HepG2 (cell line): ENCODE measurements around the gene NOTUM. TPM values are rescaled to one million over a fixed set of nuclear protein-coding genes. Genes with fewer than 3 reads are reported as not detected.
A peak's percentile ranks its signal among the peaks of the same experiment; 100 is the strongest.

ENCODE experiments used
- DMTF1 ChIP-seq: sonication (generic); formaldehyde crosslinking; IDR thresholded peaks from 2 replicates; pipeline ENCODE4 v1.4.0; 2020; ENCODE audit warnings: mild to moderate bottlenecking, missing genetic modification reagents
- ESRRA ChIP-seq: sonication (generic); formaldehyde crosslinking; IDR thresholded peaks from 2 replicates; pipeline ENCODE4 v1.5.1; 2020; ENCODE audit warnings: mild to moderate bottlenecking, low read depth, missing genetic modification reagents
- FLYWCH1 ChIP-seq: sonication (generic); formaldehyde crosslinking; IDR thresholded peaks from 2 replicates; pipeline ENCODE4 v1.8.1; 2023; ENCODE audit warnings: mild to moderate bottlenecking, missing genetic modification reagents
- GABPB1 ChIP-seq: IDR thresholded peaks from 2 replicates; pipeline ENCODE4 v1.6.1; 2016; ENCODE audit warnings: mild to moderate bottlenecking, missing genetic modification reagents, moderate library complexity, missing compliant biosample characterization
- GATA4 ChIP-seq: sonication (generic); IDR thresholded peaks from 2 replicates; pipeline ENCODE4 v1.6.1; 2016; ENCODE audit warnings: antibody characterized with exemption, low read depth, borderline replicate concordance
- HIVEP1 ChIP-seq: sonication (generic); formaldehyde crosslinking; IDR thresholded peaks from 2 replicates; pipeline ENCODE4 v1.4.0; 2020; ENCODE audit warnings: mild to moderate bottlenecking, missing genetic modification reagents
- IKZF4 ChIP-seq: sonication (generic); formaldehyde crosslinking; IDR thresholded peaks from 2 replicates; pipeline ENCODE4 v1.5.1; 2020; ENCODE audit warnings: borderline replicate concordance, mild to moderate bottlenecking, low read depth, missing genetic modification reagents; ENCODE audit errors: not compliant biosample characterization
- MTA3 ChIP-seq: sonication (generic); formaldehyde crosslinking; IDR thresholded peaks from 2 replicates; pipeline ENCODE4 v1.4.0; 2020; ENCODE audit warnings: missing genetic modification reagents
- NBN ChIP-seq: fragments of 450-650 bp; conservative IDR thresholded peaks from 2 replicates; pipeline ENCODE4 v1.6.1; 2017
- NFATC3 ChIP-seq: sonication (generic); formaldehyde crosslinking; IDR thresholded peaks from 2 replicates; pipeline ENCODE4 v1.5.1; 2020; ENCODE audit warnings: mild to moderate bottlenecking, missing genetic modification reagents
- PHF8 ChIP-seq: sonication (generic); formaldehyde crosslinking; IDR thresholded peaks from 2 replicates; pipeline ENCODE4 v1.5.0; 2020; ENCODE audit warnings: missing genetic modification reagents
- POLR2AphosphoS5 ChIP-seq: IDR thresholded peaks from 2 replicates; pipeline ENCODE4 v1.6.1; 2012; ENCODE audit warnings: low read depth, low read length
- POLR2G ChIP-seq: fragments of 200-400 bp; formaldehyde crosslinking; IDR thresholded peaks from 2 replicates; pipeline ENCODE4 v1.6.1; 2018; ENCODE audit warnings: mild to moderate bottlenecking, low read depth, low read length, moderate library complexity
- RAD21 ChIP-seq: fragments of 450-650 bp; formaldehyde crosslinking; IDR thresholded peaks from 2 replicates; pipeline ENCODE4 v1.5.0; 2020; ENCODE audit warnings: mild to moderate bottlenecking
- RBM22 ChIP-seq: fragments of 200-400 bp; formaldehyde crosslinking; optimal IDR thresholded peaks from 2 replicates; pipeline ENCODE3; 2017; ENCODE audit warnings: mild to moderate bottlenecking, low read length, moderate library complexity
- SNRNP70 ChIP-seq: fragments of 200-400 bp; formaldehyde crosslinking; IDR thresholded peaks from 2 replicates; pipeline ENCODE4 v1.6.1; 2017; ENCODE audit warnings: mild to moderate bottlenecking, low read depth, low read length, moderate library complexity
- SP4 ChIP-seq: sonication (generic); formaldehyde crosslinking; IDR thresholded peaks from 2 replicates; pipeline ENCODE4 v1.8.1; 2023; ENCODE audit warnings: mild to moderate bottlenecking, missing genetic modification reagents
- SPEN ChIP-seq: sonication (generic); formaldehyde crosslinking; IDR thresholded peaks from 2 replicates; pipeline ENCODE4 v1.5.1; 2020; ENCODE audit warnings: low read depth, mild to moderate bottlenecking, missing genetic modification reagents
- TERF1 ChIP-seq: sonication (generic); formaldehyde crosslinking; IDR thresholded peaks from 2 replicates; pipeline ENCODE4 v1.8.0; 2022; ENCODE audit warnings: mild to moderate bottlenecking, missing genetic modification reagents, moderate library complexity
- ZBTB21 ChIP-seq: sonication (generic); formaldehyde crosslinking; IDR thresholded peaks from 2 replicates; pipeline ENCODE4 v1.4.0; 2020; ENCODE audit warnings: missing genetic modification reagents
- ZNF563 ChIP-seq: sonication (generic); formaldehyde crosslinking; IDR thresholded peaks from 2 replicates; pipeline ENCODE4 v1.8.0; 2022; ENCODE audit warnings: mild to moderate bottlenecking, moderate library complexity, missing genetic modification reagents
- ZNF678 ChIP-seq: sonication (generic); formaldehyde crosslinking; IDR thresholded peaks from 2 replicates; pipeline ENCODE4 v1.4.0; 2020; ENCODE audit warnings: mild to moderate bottlenecking, missing genetic modification reagents
- ZNF761 ChIP-seq: sonication (generic); formaldehyde crosslinking; conservative IDR thresholded peaks from 2 replicates; pipeline ENCODE4 v1.4.0; 2020; ENCODE audit warnings: mild to moderate bottlenecking, missing genetic modification reagents
- ZNF780A ChIP-seq: sonication (generic); formaldehyde crosslinking; IDR thresholded peaks from 2 replicates; pipeline ENCODE4 v1.8.0; 2022; ENCODE audit warnings: mild to moderate bottlenecking, missing genetic modification reagents, moderate library complexity
- polyA plus RNA-seq, 8 experiments: library from polyadenylated mRNA; depleted of rRNA in 3 of 8; stranded (reverse) in 7 of 8; unstranded in 1 of 8; fragments of >200 nt; fragmentation: Illumina TruSeq in 4 of 8; extraction: Trizol in 4 of 8; gene quantifications; 2 replicates each; pipeline versions ENCODE4 v1.2.1 to v1.2.3, GENCODE V29; 2011 to 2016; ENCODE audit warnings: low read depth in 4 of 8, missing spikeins in 1 of 8, mixed read lengths in 1 of 8; ENCODE audit not compliant: insufficient read depth in 1 of 8
- total RNA-seq, 5 experiments: library from RNA; depleted of rRNA; stranded (reverse); fragments of >200 nt; fragmentation: Illumina TruSeq; extraction: Trizol; gene quantifications; 2 replicates each; pipeline ENCODE4 v1.2.3, GENCODE V29; 2016; ENCODE audit warnings: low read depth in 1 of 5
- TF ChIP-seq, protein P1 (sequence below): IDR thresholded peaks from 2 replicates; pipeline ENCODE4 v1.6.1; 2018; ENCODE audit warnings: missing genetic modification reagents, mild to moderate bottlenecking, missing compliant biosample characterization

The NOTUM gene
- total and polyA plus RNA-seq, 2 of the 13 experiments (the other 11 are each of a cell fraction or from before 2014, with no cell fraction given), result 150 to 160 TPM

DNA sequence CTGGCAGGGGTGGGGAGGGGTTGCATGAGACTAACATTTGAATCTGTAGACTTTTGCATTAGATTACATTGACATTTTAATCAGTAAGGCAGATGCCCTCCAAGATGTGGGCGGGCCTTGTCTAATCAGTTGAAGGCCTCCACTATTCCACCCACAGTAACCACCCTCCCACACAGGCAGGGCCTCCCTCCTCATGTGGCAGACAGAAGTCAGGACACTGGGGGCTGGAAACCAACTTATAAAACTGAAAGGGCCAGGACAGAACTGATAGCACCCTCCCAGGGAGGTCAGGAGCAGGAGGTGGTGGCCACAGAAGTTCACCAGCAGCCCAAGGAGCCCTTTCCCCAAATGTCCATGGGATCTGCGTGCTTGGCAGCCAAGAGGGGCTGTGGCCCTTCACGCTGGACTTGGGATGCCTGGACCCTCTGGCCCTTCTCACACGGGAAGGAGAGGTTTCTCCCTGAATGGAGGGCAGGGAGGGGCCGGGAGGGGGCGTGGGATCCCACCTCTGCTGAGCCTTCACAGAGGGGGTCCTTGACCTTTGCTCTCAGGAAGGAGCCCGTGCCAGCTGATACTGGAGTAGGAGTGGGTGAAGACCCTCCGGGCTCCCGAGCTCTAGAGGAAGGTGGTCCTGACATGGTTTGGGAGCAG, 28.5 kb downstream of the NOTUM start (continued):
- TF ChIP-seq RAD21 (CRISPR knock-in tag), result no peak
- TF ChIP-seq ZNF761 (CRISPR knock-in tag), result no peak
- TF ChIP-seq ZNF780A (CRISPR knock-in tag), result 0 out of 2 replicates have a peak, but pooled peaks have one; percentile 1
- TF ChIP-seq DMTF1 (CRISPR knock-in tag), result no peak
- no peak for TF ChIP-seq IKZF4 (CRISPR knock-in tag)
- TF ChIP-seq RBM22, result peak; percentile 12
- TF ChIP-seq PHF8 (CRISPR knock-in tag), result no peak
- TF ChIP-seq NBN, result no peak
- TF ChIP-seq SPEN, result peak; percentile 27; the same call in 1 of the 2 replicates
- peak; percentile 7; the same call in 1 of the 2 replicates for TF ChIP-seq POLR2G
- no peak for TF ChIP-seq ZBTB21 (CRISPR knock-in tag)
- peak; percentile 50; the same call in 1 of the 2 replicates for TF ChIP-seq FLYWCH1 (CRISPR knock-in tag)
- TF ChIP-seq HIVEP1, result 0 out of 2 replicates have a peak, but pooled peaks have one; percentile 13
- TF ChIP-seq GABPB1 (CRISPR knock-in tag), result 0 out of 2 replicates have a peak, but pooled peaks have one; percentile 17
- peak; percentile 28; the same call in 1 of the 2 replicates for TF ChIP-seq SP4
- TF ChIP-seq ZNF563 (CRISPR knock-in tag), result no peak; the same call in 1 of the 2 replicates
- TF ChIP-seq TERF1 (CRISPR knock-in tag), result no peak
- no peak for TF ChIP-seq NFATC3 (CRISPR knock-in tag)
- no peak for TF ChIP-seq MTA3
- TF ChIP-seq ESRRA (CRISPR knock-in tag), result no peak
- 0 out of 2 replicates have a peak, but pooled peaks have one; percentile 8 for TF ChIP-seq ZNF678 (CRISPR knock-in tag)
- TF ChIP-seq SNRNP70, result no peak
- no peak for TF ChIP-seq GATA4
- TF ChIP-seq POLR2AphosphoS5, result peak; percentile 2
- TF ChIP-seq, protein P1, sequence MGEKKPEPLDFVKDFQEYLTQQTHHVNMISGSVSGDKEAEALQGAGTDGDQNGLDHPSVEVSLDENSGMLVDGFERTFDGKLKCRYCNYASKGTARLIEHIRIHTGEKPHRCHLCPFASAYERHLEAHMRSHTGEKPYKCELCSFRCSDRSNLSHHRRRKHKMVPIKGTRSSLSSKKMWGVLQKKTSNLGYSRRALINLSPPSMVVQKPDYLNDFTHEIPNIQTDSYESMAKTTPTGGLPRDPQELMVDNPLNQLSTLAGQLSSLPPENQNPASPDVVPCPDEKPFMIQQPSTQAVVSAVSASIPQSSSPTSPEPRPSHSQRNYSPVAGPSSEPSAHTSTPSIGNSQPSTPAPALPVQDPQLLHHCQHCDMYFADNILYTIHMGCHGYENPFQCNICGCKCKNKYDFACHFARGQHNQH (CRISPR knock-in tag), result 0 out of 2 replicates have a peak, but pooled peaks have one; percentile 4
